ENCODE data around the gene KIAA2012.

Gene KIAA2012

DNA sequence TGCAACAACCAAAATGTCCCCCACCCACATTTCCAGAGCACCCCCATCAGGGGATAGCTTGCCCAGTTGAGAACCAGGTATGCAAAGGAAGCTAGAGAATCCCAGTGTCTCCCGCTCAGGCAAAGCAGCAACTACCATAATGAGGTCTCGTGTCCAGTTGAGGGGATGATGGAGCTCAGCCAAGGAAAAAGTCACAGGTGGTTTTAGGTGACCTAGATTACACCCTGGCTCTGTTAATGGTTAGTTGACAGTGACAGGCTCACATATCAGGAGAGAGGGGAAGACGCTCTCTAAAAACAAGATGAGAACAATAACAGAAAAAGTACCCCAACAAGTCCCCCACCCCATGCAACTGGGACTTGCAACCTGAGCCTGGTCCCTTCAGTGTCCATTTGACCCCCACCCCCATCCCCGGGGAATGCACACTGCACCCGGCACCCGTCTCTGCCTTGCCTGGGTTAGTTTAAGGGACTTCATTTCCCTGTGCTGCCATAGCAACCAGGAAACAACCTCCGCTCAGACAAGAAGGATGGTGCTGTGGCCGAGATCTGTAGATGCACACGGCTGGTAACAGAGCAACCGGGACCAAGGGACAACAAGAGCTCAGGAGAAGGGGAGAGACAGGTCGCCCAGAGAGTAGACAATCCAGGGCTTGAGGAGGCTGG is at the start of gene KIAA2012:
TSS of gene KIAA2012 (plus strand) at position 519 of the 665 bp plus-strand sequence. CDS start 373 bp downstream, outside the sequence.
- DNase-seq: no peak

DNA sequence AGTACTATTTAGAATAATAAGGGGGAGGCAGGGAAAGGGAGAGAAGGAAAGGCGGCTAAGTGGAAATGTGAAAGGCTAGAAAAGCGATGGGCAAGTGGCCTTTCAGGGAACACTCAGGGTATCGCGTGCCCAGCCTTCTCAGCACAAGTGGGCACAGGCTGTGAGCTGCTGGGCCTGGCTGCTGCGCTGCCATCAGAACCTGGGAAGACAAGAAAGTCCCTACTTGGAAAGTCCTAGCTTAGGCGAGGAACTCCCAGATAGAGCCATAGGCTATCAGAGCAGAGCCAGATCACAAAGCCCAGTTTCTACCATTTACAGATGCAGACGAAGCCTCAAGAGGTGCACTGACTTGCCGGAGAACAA is 49.2 kb upstream of the KIAA2012 start:
- DNase-seq: no peak

DNA sequence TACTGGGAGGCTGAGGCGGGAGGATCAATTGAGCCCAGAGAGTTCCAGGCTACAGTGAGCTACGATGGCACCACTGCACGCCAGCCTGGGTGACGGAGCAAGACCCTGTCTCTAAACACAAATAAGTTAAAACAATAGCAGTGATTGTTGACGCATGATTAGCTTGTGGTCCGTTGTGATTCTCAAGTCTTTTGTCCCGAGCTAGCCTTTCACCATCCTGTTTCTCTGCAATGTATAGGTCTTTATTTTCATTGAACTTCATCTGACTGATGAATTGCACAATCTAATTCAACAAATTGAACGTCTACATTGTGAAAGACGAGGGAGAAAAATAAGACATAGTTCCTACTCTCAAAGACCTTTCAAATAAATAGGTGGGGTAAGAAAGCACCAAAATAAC is 48.2 kb upstream of the KIAA2012 start:
- DNase-seq: no peak

DNA sequence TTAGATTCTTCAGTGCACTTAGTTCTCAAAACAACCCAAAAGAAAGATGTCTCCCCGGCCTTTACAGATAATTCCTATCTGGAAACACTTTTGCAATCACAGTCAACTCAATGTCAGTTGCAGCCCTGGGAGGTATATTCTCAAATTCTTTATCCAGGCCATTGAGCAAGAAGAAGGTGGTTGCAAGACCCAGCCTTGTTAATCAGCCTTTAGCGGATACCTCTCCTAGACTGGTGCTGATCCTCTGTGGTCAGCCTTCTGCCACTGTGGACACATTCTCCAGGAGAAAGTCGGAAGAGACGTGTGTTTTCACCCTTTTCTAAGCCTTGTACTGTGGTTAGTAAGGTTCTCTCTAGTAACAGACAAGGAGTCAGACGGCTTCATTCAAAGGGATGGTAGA is 47.2 kb upstream of the KIAA2012 start:
- DNase-seq: no peak

DNA sequence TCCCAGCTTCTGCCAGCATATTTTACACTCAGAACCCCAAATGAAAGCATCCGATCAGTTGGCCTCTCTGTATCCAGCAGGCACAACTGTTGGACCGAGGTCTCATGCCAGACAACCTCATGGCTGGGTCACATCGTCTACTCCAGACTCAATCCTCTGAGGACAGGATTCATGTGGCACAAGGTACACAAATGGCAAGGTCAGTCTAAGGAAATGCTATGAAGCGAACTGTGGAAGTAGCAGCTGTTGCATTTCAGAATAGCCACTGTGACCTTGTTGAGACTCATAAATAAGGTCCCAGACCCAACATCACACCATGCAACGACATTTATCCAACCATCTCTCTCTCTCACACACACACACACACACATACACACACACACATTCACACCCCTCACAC is 46.5 kb upstream of the KIAA2012 start:
- DNase-seq: no peak

DNA sequence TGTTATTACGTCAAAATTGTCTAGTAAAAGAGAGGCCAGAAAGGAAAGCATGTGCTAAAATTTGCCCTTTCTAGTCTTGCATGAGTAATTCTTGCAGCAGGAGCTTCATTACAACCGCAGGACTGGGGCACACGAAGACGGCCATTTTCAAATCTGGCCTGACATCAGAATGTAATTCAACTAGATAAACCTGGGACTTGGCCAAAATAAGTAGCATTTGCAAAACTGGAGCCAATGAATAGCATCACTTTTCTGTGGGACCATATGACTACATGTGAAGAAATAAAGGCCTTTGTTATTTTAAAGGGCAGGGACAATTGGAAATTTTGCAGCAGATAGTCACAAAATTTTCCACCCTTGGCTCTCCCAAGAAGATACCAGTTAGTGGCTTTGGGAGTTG is 42.4 kb upstream of the KIAA2012 start:
- DNase-seq: no peak

DNA sequence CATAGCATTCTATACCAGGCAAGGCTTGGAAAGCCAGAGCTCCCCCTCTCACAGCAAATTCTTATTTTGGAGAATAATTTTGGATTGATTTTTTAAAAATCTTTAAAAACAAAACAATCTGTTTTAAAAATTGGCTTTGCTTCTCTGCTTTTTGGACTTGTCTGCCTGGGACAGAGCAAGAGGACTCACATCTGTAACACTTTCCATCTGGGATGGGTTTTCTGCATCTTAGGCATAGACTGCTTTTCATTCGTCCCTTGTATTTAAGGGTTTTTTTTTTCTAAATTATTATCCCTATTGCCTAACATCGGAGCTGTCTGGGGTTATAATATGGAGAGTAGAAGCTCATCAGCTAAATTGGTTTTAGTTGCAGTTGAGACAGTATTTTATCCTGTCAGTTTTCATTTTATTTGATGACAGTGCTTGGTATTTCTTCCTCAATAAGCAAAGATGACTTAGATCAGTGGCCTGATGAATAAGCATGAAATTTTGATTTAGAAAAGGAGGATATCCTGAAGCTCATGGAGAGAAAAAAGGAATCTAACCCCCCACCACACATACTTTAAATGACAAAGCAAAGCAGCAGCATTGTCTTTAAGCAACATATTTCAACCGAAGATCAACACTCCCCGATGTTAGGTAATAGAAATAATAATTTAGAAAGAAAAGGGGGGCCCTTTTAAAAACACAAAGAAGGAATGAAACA is 41.7 kb upstream of the KIAA2012 start:
- no peak for DNase-seq

DNA sequence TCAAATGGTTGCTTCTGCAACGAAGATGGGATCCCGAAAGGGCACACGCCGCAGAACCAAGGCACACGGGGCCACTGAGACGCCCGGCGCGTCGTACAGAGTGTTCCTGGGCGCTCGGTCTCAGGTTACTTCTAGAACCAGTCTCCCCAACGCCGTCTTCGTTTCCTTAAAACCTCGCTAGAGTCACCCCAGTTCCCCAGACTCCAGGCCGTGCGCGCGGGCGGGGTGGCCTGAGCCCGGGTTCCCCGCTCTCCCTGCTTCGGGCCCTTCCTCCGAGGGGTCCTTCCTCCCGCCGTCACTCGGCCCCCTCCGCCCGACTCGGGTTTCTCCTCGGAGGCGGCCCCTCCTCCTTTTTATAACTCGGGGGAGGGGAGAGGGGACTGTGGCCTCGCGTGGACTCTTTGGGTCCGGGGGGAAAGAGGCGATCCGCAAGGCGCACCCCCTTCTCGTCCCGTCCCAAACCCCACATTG is 40.2 kb upstream of the KIAA2012 start:
- DNase-seq: peak; percentile 47

DNA sequence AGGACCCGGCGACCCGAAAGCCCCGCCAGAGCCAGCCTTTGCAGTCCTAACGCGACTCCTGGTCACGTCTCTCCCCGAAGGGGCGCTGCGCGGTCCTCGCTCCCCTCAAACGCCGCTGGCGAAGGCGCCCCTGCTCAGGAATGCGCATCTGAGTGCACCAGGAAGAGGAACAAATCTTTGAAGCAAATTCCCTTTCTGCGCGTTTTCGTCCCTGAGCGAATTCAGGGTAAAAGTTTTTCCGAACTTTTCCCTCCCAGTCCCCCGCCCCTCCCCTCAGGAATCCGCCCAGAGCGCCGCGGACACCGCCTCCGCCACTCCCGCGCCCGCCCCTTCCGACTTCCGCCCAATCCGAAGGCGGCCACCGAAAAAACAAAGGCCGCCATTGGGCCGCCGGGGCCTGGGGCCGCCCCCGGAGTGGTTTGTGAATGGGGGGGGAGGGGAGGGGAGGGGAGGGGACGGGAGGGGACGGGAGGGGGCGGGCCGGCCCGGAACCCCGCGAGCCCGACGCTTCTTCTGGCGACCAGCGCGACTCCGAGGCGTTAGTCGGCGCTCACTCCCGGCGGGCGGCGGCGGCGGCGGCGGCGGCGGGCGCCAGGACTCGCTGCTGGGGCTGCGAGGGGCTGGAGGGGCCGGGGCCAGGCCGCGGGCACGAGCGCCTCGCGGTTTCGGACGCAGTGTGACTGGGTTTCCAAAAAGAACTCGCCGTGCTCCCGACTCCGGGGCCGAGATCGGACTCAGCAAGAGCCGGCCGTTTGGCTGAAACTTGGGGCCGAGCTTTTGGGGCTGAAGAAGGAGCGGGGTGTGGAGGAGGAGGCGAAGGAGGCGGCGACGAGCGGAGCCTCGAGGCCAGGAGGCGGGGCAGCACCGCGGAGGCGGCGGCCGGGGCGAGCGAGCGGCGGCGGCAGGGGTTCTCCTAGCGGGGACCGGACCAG is 39.5 kb upstream of the KIAA2012 start, which contains the start of gene FZD7:
TSS of gene FZD7 (plus strand) at position 539 of the 932 bp plus-strand sequence. CDS start 793 bp downstream, outside the sequence.
- DNase-seq: peak; percentile 94

DNA sequence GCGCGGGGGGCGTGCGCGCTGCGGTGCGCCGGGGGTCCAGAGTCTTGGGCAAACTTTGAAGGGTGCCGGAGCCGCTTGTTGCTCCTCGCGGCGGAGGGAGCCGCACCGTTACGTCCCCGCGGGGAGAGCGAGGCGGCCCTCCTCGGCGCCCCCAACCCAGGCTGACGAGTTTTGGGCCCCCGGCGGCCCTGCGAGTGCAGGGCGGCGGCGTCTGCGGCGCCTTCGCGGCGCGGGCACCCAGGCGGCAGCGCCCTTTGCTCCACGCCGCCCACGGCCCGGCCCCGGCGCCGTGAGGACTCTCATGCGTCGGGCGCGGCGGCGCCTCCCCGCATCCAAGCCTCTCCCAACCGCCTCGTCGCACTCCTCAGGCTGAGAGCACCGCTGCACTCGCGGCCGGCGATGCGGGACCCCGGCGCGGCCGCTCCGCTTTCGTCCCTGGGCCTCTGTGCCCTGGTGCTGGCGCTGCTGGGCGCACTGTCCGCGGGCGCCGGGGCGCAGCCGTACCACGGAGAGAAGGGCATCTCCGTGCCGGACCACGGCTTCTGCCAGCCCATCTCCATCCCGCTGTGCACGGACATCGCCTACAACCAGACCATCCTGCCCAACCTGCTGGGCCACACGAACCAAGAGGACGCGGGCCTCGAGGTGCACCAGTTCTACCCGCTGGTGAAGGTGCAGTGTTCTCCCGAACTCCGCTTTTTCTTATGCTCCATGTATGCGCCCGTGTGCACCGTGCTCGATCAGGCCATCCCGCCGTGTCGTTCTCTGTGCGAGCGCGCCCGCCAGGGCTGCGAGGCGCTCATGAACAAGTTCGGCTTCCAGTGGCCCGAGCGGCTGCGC is 38.6 kb upstream of the KIAA2012 start:
- no peak for DNase-seq

DNA sequence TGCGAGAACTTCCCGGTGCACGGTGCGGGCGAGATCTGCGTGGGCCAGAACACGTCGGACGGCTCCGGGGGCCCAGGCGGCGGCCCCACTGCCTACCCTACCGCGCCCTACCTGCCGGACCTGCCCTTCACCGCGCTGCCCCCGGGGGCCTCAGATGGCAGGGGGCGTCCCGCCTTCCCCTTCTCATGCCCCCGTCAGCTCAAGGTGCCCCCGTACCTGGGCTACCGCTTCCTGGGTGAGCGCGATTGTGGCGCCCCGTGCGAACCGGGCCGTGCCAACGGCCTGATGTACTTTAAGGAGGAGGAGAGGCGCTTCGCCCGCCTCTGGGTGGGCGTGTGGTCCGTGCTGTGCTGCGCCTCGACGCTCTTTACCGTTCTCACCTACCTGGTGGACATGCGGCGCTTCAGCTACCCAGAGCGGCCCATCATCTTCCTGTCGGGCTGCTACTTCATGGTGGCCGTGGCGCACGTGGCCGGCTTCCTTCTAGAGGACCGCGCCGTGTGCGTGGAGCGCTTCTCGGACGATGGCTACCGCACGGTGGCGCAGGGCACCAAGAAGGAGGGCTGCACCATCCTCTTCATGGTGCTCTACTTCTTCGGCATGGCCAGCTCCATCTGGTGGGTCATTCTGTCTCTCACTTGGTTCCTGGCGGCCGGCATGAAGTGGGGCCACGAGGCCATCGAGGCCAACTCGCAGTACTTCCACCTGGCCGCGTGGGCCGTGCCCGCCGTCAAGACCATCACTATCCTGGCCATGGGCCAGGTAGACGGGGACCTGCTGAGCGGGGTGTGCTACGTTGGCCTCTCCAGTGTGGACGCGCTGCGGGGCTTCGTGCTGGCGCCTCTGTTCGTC is 37.7 kb upstream of the KIAA2012 start:
- DNase-seq: peak; percentile 33

DNA sequence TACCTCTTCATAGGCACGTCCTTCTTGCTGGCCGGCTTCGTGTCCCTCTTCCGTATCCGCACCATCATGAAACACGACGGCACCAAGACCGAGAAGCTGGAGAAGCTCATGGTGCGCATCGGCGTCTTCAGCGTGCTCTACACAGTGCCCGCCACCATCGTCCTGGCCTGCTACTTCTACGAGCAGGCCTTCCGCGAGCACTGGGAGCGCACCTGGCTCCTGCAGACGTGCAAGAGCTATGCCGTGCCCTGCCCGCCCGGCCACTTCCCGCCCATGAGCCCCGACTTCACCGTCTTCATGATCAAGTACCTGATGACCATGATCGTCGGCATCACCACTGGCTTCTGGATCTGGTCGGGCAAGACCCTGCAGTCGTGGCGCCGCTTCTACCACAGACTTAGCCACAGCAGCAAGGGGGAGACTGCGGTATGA is 37.1 kb upstream of the KIAA2012 start:
- DNase-seq: no peak

DNA sequence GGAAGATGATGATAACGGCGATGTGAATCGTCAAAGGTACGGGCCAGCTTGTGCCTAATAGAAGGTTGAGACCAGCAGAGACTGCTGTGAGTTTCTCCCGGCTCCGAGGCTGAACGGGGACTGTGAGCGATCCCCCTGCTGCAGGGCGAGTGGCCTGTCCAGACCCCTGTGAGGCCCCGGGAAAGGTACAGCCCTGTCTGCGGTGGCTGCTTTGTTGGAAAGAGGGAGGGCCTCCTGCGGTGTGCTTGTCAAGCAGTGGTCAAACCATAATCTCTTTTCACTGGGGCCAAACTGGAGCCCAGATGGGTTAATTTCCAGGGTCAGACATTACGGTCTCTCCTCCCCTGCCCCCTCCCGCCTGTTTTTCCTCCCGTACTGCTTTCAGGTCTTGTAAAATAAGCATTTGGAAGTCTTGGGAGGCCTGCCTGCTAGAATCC is 36.4 kb upstream of the KIAA2012 start:
- DNase-seq: no peak

DNA sequence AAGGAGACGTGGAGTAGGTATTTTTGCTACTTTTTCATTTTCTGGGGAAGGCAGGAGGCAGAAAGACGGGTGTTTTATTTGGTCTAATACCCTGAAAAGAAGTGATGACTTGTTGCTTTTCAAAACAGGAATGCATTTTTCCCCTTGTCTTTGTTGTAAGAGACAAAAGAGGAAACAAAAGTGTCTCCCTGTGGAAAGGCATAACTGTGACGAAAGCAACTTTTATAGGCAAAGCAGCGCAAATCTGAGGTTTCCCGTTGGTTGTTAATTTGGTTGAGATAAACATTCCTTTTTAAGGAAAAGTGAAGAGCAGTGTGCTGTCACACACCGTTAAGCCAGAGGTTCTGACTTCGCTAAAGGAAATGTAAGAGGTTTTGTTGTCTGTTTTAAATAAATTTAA is 36.0 kb upstream of the KIAA2012 start:
- DNase-seq: no peak

DNA sequence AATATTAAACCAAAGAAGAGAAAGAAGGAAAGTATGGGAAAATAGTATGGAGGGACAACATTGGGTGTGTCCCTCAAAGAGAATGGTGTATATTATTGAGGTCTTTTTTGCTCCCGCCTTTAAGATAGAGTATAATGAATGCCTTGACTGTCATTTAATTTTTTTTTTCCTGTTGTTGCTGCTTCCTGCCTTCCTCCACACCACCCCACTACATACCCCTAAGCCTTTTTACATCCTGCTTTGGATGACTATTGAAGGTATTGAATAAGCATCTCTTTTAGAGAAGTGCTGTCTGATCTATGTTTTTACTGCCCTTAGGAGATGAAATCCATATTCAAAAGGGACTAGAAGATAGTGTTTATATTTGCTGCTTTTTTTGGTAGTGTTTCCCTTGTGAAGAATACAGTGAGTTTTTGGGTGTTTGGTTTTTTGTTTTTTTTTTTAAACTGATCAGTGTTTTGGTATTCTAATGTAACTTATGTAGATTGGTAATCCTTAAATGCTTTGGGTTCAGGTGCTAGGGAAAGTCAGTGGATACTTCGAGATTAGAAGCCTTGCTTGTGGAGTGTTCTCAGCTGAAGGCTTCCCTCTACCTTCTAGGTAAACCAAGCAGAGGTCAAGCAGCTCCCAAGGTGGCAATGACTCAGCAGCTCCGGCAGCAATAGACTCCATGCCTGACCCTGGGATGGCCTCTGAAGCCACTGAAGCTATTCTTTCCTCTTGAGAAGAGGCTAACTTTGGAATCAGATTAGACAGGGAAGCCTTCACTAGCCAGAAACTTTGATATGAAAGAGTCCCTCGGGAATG is 34.4 kb upstream of the KIAA2012 start:
- no peak for DNase-seq

DNA sequence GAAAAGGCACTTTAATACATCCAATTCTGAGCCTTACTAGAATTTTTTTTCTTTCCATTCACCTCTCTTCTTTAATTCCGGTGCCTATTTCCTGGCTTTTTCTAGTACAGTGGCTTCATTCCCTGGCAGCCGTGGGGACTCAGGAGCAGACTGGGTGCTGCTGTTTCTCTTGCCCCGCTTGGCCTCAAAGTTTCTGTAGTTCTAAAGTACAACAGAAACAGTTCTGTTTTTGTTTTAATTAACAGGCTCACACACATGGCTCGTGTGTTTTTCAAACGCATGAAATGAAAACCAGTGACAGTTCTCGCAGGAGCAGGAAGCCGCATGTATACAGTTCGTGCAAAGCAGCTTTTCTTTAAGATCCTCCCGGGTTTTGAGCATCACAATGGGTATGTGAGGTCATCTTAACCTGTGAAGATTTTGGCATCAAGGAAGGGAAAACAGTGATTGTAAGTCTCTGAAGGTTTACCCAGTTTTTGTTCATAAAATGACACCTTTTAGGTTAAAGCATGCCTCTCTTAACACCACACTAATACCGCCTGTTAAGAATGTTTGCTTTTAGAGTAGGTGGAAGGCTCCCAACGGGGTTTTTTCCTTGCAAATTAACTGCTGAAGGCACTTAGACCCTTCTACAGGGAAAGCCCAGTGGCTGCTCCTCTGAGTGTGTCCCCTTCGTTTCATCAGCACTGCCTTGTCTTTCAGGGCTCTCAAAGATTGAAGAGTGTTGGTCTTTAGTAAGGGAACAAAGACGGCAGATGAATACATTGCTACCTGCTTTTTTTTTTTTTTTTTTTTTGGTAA is 33.6 kb upstream of the KIAA2012 start:
- DNase-seq: no peak

DNA sequence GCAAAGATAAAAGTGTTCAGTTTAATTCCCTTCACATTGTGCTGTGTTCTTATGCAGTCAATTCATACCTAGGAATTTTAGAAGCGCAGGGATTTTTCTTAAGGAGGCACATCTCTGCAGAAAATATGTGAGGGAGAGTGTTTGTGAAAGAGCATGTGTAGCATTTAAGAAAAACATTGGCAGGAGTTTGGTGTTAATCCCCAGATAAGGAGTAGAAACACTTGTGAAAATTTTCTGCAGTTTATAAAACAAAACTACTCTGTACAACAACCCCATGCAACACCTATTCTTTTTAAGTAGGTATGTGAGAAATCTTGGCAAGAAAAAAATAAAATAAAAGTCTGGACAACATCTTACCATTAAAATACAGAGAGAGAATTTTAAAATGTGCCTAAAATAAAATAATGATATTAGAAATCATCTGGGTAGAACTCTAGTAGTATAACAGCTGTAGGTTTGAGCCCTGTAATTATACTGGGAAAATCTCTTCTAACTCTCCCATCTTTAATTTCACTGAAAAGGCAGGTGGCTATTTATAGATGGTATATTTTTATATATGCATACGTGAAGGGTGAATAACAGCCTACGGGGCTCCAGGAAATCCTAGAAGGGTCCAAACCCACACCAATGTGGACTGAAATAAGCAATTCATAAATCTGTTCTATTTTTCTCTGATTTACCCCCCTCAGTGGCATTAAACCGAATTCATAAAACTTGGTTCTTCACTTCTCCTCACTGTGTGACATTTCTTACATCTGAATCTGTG is 32.8 kb upstream of the KIAA2012 start:
- DNase-seq: no peak

DNA sequence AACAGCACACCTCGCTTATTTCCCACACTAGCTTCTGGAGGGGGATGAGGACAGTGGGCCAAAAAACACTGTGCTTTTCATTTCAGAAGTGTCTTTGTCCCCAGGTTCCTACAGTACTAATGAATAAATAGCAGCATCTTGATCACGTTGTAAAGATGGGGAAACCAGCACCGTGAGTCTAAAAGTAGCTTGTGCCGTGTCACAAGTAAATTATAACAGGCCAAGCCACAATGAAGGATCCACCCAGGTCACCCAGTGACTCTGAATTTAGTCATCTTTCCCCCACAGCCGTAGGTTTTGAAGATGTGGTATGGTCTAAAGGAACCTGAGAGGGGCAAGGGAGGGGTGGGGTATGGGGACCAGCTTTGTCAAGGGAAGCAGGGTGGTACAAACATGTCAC is 30.6 kb upstream of the KIAA2012 start:
- no peak for DNase-seq

DNA sequence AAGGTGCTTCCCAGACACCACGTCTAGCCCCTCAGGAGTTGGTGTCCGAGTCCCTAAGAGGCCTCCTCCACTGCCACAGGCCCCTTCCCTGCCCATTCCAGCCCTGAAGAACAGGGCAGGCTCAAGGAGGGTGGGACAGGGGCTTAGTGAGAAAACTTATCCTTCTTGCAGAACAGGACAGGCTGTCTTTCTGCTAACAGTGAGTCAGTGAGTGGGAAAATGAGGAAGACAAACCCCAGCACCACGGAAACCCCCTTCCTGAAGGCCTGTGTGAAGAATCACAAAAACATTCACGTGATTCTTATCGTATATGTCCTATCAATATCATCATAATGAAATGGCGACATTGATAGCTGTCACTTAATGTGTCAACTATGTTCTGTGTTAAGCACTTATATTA is 29.6 kb upstream of the KIAA2012 start:
- DNase-seq: no peak

Measured in NCI-H2171 (cell line).